GM18511 (cell line): ENCODE data around the gene FOXS1.
A peak's percentile ranks its signal among the peaks of the same experiment; 100 is the strongest.

Source experiments
- ATAC-seq: cut with Tn5 transposase; IDR thresholded peaks from one replicate; pipeline ENCODE4 v1.9.1; 2021; ENCODE audit warnings: mild to moderate bottlenecking, moderate library complexity; ENCODE audit not compliant: unreplicated experiment

The FOXS1 gene

DNA sequence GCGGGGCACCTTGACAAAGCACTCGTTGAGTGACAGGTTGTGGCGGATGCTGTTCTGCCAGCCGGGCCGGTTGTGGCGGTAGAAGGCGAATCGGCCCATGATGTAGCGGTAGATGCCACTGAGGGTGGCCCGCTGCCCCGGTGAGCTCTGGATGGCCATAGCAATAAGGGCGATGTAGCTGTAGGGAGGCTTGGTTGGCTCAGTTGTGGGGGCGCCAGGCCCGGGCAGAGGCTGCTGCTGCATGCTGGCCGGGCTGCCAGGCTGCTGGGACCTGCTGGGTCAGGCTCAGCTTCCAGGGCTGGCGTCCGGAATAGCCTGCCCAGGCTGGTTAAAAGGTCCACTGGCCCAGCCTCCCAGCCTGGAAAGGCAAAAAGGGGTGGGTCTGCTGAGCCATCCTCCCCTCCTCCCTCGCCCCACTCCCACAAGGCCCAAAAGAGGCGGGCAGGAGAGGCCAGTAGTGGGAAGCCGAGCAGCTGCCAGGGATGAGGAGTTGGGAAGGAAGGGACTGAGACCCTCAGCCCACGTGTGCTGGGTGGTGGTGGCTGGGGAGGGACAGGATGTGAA is at the start of gene FOXS1:
TSS of gene FOXS1 (minus strand) at position 305 of the 564 bp plus-strand sequence. CDS start at position 243, 62 bp downstream.
- no peak for ATAC-seq

GRCh38 chr20:31890646-31891045 is 45.2 kb upstream of the FOXS1 start:
- no peak for ATAC-seq

GRCh38 chr20:31883829-31884228 is 38.4 kb upstream of the FOXS1 start:
- ATAC-seq, result no peak

DNA sequence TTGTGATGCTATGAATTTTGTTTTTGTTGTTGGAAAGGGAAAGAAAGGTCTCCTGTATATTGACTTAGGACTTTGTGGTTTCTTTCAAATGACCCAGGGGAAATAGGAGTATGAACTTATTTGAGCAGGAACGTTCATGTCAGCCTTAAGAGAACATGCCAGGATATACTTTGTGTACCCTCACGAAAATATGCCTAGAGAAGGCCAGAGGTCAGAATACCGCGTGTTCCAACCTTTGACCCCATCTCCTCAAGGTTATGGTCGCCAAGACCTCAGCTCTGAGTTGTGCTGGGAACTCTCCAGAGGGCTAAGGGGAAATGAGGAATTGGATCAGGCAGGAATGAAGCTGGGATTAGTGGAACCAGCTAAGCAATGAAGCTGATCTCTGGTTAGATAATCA is 36.5 kb upstream of the FOXS1 start:
- no peak for ATAC-seq

- ATAC-seq, result peak; percentile 89
Measured at GRCh38 chr20:31879143-31879987, 34.0 kb upstream of the FOXS1 start.

GRCh38 chr20:31877684-31878083 is 32.3 kb upstream of the FOXS1 start:
- no peak for ATAC-seq

DNA sequence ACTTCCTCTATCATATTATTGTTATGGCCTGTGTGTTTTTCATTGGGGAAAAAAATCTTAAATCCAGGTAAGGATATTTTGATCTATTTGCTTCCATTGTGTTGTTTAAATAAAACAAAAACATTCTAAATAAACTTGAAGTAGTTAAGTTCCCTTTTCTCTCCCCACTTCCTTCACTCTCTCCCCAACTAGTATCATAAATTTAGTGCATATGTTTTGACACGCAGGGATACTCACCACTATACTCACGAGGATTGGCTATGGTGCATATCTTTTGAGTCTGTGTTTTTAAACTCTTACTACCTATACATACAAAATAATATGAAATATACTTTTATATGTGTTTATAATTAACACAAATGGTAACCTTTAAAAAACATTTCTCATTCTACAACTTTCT is 30.3 kb upstream of the FOXS1 start:
- no peak for ATAC-seq

DNA sequence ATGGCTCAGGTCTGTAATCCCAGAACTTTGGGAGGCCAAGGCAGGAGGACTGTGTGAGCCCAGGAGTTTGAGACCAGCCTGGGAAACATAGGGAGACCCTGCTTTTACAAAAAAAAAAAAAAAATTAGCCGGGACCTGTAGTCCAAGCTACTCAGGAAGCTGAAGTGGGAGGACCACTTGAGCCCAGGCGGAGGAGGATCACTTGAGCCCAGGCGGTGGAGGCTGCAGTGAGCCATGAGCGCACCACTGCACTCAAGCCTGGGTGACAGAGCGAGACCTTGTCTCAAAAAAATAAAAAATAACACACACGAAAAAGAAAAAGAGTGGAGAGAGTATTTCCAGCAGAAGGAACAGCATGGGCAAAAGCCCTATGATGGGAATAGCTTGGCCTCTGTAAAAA is 27.0 kb upstream of the FOXS1 start:
- ATAC-seq, result no peak

- no peak for ATAC-seq
Measured at GRCh38 chr20:31871618-31871954, 26.2 kb upstream of the FOXS1 start.

DNA sequence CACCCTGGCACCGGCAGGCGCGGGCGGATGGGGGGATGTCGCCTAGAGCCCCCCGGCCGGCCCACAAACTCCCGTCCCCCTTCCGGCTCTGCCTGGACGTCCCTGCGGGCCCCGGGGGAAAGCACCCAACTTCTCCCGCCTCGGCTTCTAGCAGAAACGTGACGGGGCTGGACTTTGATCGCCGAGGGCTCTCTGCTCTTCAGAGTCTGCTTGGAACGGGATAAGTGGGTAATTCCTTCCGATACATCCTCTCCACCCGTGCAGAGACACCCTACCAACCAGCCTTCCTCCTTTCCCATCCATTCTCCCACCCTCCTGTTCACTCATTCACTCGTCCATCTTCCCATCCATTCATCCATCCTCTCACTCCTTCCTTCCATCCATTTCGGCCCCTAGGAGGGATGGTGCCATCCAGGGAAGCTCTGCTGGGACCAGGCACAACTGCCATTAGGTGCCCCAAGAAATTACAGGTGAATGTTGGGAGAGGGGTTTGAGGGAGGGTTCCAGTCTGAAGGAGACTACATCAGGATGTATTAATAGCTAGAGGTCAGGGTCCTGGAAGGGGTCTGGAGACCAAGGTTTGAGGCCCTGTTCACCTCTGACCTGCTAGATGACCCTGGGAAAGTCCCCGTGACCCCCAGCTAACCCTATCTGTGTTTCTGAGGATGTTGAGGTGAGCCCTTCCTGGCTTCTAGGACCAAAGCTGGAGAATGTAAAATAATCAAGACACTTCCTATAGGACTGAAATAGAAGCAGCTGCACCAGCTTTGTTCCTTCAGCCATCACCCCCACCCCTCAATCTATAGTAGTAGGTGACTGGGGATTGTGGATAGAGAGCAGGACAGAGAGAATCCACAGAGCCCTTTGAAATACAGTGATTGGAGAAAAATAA is 25.6 kb upstream of the FOXS1 start:
- no peak for ATAC-seq

DNA sequence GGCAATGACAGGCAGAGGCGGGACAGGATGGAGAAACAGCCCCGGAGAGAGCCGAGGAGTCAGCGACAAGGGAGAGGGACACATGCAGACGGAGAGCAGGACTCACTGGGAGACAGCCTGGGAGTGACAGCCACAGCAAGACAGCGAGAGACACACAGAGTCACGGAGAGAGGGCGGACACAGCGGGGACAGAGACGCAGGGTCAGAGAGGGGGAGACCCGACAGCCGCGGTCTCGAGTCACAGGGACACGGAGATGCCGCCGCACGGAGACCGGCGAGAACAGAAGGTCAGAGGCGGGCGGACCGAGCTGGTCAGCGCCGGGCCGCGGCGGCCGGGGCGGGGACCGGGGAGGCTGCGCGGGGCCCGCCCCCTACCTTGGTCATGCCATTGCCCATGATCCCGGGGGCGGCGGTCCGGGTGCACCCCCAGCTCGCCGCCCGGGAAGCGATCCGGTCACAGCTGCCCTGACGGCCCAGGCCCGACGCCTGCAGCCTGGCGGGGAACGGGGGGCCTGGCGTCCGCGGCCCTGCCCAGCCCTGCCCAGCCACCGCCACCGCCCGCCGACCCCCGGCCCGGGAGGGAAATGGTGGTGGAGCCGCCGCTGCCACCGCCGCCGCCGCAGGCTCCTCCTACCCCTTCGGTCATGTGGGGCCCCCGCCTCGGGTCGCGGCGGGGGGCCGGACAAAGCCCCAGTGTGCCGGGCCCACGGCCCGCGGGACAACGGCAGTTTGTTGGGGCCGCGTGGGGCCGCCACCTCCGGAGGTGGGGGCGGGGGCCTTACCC is 24.7 kb upstream of the FOXS1 start, which contains the start of the genes DUSP15 and TTLL9:
TSS of gene DUSP15 (minus strand) at position 586 of the 784 bp plus-strand sequence. CDS start at position 396, 190 bp downstream.
TSS of gene TTLL9 (plus strand) at position 693 of the 784 bp plus-strand sequence. CDS start 493 bp downstream, outside the sequence.
- no peak for ATAC-seq

GRCh38 chr20:31869673-31869941 is 24.2 kb upstream of the FOXS1 start:
- no peak for ATAC-seq

GRCh38 chr20:31868853-31869672 is 23.7 kb upstream of the FOXS1 start:
- no peak for ATAC-seq

GRCh38 chr20:31866221-31866620 is 20.8 kb upstream of the FOXS1 start:
- no peak for ATAC-seq

- no peak for ATAC-seq
Measured at GRCh38 chr20:31864521-31865400, 19.4 kb upstream of the FOXS1 start.

DNA sequence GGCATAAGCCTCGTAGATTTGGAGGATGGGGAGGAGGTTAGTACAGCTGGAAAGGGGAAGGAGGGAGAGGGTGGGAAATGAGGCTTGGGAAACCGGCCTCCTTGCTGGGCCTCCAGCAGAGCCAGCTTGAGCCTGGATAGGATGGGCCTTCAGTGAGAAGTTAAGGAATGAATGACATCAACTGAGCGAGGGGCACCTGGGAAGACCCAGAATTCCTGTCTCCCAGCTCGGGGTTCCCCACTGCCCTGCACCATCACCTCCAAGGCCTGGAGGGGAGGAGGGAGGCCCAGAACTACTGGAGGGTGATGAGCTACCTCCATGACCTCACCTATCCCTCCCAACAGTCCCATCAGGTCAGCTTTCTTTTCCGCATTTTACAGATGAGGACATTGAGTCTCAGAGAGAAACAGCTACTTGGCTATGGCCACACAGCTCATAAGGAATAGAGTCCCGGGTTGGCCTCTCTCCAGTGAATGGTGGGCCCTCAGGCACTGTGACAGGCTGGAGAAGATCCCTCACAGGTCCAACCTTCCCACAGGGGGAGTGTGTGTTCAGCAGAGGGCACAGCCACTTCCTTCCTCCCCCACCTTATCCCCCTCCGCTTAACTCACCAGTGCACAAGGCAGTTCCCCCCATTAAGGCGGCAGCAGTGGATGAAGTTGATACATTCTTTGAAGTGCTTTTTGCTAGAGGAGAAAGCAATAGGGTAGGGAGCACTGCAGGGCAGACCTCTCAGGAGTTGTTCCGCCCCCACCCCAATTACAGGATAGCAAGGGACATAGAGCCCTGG is 18.1 kb upstream of the FOXS1 start:
- no peak for ATAC-seq

DNA sequence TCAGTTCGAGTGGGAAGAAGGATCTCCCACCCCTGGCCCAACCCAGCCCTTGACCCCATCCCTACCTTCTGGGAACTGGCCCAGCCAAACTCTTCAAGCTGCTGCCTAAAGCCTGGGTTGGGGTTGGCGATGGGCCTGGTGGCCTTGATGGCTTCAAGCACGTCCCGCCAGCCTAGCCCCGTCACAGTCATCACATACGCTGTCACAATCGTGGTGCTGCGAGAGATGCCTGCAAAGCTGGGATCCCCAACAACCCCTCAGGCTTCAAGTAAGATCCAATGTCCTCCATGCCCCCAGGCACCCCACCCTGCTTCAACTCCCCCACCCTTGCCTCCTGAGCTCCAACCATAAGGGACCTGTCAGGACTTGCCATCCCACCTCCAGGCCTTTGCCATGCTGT is 17.1 kb upstream of the FOXS1 start:
- no peak for ATAC-seq

DNA sequence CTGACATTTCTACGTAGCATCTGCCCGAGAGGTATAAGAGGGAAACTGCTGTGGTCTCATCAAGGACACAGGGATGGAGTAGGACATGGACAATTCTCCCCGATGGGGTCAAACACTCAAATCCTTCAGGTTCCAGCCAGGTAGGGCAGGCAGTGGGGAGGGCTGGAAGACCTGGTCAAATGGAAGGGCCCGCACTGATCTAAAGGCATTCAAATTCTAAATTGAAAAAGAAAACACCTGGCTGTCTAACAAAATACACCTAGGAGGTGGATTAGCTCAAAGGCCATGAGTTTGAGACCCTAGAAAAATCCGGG is 16.7 kb upstream of the FOXS1 start:
- no peak for ATAC-seq
